OCI-LY7 (cell line): ENCODE measurements around the gene FAM78A.

ENCODE experiments used
- EZH2phosphoT487 ChIP-seq: fragments of 200-600 bp; sonication (generic); IDR thresholded peaks from 2 replicates; pipeline ENCODE4 v1.6.1; 2018; ENCODE audit warnings: low read depth, borderline replicate concordance, mild to moderate bottlenecking, mixed run types, antibody characterized with exemption, low read length, moderate library complexity, mixed read lengths
- TF ChIP-seq, protein P1 (sequence below): fragments of 200-600 bp; sonication (generic); conservative IDR thresholded peaks from 2 replicates; pipeline ENCODE4 v1.5.1; 2014; ENCODE audit warnings: mild to moderate bottlenecking, antibody characterized with exemption, low read length, moderate library complexity, mixed read lengths

DNA sequence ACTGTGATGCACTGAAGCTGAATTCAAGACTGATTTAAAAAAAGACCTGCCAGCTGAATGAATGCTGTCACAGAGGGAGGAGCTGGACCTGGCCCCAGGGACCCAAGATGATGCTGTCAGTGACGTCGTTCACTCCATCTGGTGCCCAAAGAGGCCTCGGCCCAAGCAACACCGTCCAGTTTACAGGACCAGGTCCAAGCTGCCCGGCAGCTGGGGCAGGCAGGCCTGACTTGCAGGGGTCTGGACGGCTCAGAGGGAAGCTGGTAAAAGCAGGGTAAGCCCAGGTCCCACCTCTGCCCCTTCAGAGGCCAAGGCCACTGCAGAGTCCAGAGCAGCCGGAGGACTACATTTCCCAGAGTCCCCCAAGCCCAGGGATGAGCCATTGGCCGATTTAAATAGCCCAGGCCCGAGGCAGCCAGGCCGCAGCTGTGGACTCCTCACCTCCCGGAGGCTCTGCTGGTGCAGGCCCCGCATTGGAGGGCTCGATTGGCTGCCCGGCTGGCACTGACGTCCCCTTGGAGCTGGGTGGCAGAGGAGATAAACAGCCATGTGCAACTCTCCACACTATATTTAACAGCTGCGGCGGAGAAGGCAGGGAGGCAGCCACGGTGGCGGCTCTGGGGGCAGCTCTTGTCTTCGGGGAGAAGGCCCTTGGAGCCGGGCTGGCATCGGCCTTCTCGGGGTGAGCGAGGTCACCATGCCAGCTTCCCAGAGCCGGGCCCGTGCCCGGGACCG is 13.2 kb upstream of the FAM78A start, which contains the start of gene PLPP7:
- TF ChIP-seq, protein P1, sequence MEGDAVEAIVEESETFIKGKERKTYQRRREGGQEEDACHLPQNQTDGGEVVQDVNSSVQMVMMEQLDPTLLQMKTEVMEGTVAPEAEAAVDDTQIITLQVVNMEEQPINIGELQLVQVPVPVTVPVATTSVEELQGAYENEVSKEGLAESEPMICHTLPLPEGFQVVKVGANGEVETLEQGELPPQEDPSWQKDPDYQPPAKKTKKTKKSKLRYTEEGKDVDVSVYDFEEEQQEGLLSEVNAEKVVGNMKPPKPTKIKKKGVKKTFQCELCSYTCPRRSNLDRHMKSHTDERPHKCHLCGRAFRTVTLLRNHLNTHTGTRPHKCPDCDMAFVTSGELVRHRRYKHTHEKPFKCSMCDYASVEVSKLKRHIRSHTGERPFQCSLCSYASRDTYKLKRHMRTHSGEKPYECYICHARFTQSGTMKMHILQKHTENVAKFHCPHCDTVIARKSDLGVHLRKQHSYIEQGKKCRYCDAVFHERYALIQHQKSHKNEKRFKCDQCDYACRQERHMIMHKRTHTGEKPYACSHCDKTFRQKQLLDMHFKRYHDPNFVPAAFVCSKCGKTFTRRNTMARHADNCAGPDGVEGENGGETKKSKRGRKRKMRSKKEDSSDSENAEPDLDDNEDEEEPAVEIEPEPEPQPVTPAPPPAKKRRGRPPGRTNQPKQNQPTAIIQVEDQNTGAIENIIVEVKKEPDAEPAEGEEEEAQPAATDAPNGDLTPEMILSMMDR, result no peak
- no peak for TF ChIP-seq EZH2phosphoT487
